HepG2 (cell line): ENCODE results near the gene MIGA2. TPM values are rescaled to one million over a fixed set of nuclear protein-coding genes. Genes with fewer than 3 reads are reported as not detected.
A peak's percentile ranks its signal among the peaks of the same experiment; 100 is the strongest.

ENCODE experiments used
- HHEX ChIP-seq: IDR thresholded peaks from 2 replicates; pipeline ENCODE4 v1.6.1; 2016; ENCODE audit warnings: control low read depth
- MED8 ChIP-seq: sonication (generic); formaldehyde crosslinking; IDR thresholded peaks from 2 replicates; pipeline ENCODE4 v1.8.1; 2023; ENCODE audit warnings: mild to moderate bottlenecking, missing genetic modification reagents; ENCODE audit not compliant: insufficient replicate concordance
- MIXL1 ChIP-seq: IDR thresholded peaks from 2 replicates; pipeline ENCODE4 v1.6.1; 2016
- MXI1 ChIP-seq: IDR thresholded peaks from 3 replicates; pipeline ENCODE4 v1.6.1; 2012; ENCODE audit warnings: low read depth, low read length, inconsistent platforms, borderline replicate concordance
- NPAS2 ChIP-seq: sonication (generic); formaldehyde crosslinking; IDR thresholded peaks from 2 replicates; pipeline ENCODE4 v1.8.0; 2022; ENCODE audit warnings: mild to moderate bottlenecking, missing genetic modification reagents, borderline replicate concordance
- SALL1 ChIP-seq: sonication (generic); formaldehyde crosslinking; IDR thresholded peaks from 2 replicates; pipeline ENCODE4 v1.8.0; 2022; ENCODE audit warnings: mild to moderate bottlenecking, missing genetic modification reagents
- ZNF235 ChIP-seq: sonication (generic); formaldehyde crosslinking; IDR thresholded peaks from 2 replicates; pipeline ENCODE4 v1.8.1; 2023; ENCODE audit warnings: mild to moderate bottlenecking, missing genetic modification reagents, borderline replicate concordance
- ZNF709 ChIP-seq: sonication (generic); formaldehyde crosslinking; IDR thresholded peaks from 2 replicates; pipeline ENCODE4 v1.5.0; 2020; ENCODE audit warnings: mild to moderate bottlenecking, missing genetic modification reagents
- ZNF777 ChIP-seq: sonication (generic); formaldehyde crosslinking; IDR thresholded peaks from 2 replicates; pipeline ENCODE4 v1.4.0; 2020; ENCODE audit warnings: missing genetic modification reagents
- ZSCAN20 ChIP-seq: sonication (generic); formaldehyde crosslinking; IDR thresholded peaks from 2 replicates; pipeline ENCODE4 v1.4.0; 2020; ENCODE audit warnings: missing genetic modification reagents, mild to moderate bottlenecking, borderline replicate concordance
- ZSCAN9 ChIP-seq: IDR thresholded peaks from 2 replicates; pipeline ENCODE4 v1.6.1; 2016; ENCODE audit warnings: borderline replicate concordance
- polyA plus RNA-seq, 8 experiments: library from polyadenylated mRNA; depleted of rRNA in 3 of 8; stranded (reverse) in 7 of 8; unstranded in 1 of 8; fragments of >200 nt; fragmentation: Illumina TruSeq in 4 of 8; extraction: Trizol in 4 of 8; gene quantifications; 2 replicates each; pipeline versions ENCODE4 v1.2.1 to v1.2.3, GENCODE V29; 2011 to 2016; ENCODE audit warnings: low read depth in 4 of 8, missing spikeins in 1 of 8, mixed read lengths in 1 of 8; ENCODE audit not compliant: insufficient read depth in 1 of 8
- total RNA-seq, 5 experiments: library from RNA; depleted of rRNA; stranded (reverse); fragments of >200 nt; fragmentation: Illumina TruSeq; extraction: Trizol; gene quantifications; 2 replicates each; pipeline ENCODE4 v1.2.3, GENCODE V29; 2016; ENCODE audit warnings: low read depth in 1 of 5
- TF ChIP-seq, protein P1 (sequence below): sonication (generic); formaldehyde crosslinking; IDR thresholded peaks from one replicate; pipeline ENCODE4 v1.5.1; 2020; ENCODE audit warnings: mild to moderate bottlenecking, missing genetic modification reagents; ENCODE audit errors: not compliant biosample characterization
- TF ChIP-seq, protein P2 (sequence below): sonication (generic); formaldehyde crosslinking; IDR thresholded peaks from 2 replicates; pipeline ENCODE4 v1.9.0; 2022; ENCODE audit warnings: low read depth, missing genetic modification reagents
- TF ChIP-seq, protein P3 (sequence below): sonication (generic); formaldehyde crosslinking; IDR thresholded peaks from 2 replicates; pipeline ENCODE4 v1.8.0; 2022; ENCODE audit warnings: low read depth, missing genetic modification reagents
- TF ChIP-seq, protein P4 (sequence below): sonication (generic); formaldehyde crosslinking; IDR thresholded peaks from 2 replicates; pipeline ENCODE4 v1.4.0; 2020; ENCODE audit warnings: missing genetic modification reagents, borderline replicate concordance

MIGA2 gene
- total and polyA plus RNA-seq, 2 of the 13 experiments (the other 11 are each of a cell fraction or from before 2014, with no cell fraction given), result 10.8 to 17.1 TPM

DNA sequence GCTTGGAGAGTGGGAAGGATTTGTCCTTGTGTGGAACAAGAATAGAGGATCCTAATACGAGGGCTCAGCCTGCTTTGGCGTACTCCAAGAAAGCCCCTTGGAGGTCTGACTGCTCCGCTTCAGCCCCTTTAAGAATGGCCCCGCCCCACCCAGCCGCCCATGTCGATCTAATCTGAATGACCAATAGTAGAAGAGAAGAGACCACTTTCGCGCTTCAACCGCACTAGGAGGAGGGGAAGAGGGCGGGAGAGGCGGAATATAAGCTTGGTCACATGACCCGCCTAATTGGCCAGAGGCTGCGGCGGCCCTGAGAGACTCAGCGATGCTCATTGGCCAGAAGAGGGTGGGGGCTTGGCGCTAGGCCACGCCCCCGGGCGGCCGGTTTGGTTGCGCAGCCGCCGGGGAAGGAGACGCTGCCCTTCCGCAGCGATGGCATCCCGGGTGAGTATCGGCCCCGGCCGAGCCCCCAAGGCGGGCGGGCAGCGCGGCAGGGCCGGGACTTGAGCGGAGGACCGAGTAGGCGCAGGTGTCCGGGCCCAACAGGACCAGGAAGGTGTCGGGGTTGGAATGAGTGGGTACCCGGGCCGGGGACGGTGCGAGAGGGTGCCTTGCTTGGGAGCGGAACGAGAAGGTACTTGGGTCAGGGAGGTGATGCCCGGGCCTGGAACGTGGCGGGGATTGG, at the start of gene MIGA2 (continued):
- TF ChIP-seq, protein P1, sequence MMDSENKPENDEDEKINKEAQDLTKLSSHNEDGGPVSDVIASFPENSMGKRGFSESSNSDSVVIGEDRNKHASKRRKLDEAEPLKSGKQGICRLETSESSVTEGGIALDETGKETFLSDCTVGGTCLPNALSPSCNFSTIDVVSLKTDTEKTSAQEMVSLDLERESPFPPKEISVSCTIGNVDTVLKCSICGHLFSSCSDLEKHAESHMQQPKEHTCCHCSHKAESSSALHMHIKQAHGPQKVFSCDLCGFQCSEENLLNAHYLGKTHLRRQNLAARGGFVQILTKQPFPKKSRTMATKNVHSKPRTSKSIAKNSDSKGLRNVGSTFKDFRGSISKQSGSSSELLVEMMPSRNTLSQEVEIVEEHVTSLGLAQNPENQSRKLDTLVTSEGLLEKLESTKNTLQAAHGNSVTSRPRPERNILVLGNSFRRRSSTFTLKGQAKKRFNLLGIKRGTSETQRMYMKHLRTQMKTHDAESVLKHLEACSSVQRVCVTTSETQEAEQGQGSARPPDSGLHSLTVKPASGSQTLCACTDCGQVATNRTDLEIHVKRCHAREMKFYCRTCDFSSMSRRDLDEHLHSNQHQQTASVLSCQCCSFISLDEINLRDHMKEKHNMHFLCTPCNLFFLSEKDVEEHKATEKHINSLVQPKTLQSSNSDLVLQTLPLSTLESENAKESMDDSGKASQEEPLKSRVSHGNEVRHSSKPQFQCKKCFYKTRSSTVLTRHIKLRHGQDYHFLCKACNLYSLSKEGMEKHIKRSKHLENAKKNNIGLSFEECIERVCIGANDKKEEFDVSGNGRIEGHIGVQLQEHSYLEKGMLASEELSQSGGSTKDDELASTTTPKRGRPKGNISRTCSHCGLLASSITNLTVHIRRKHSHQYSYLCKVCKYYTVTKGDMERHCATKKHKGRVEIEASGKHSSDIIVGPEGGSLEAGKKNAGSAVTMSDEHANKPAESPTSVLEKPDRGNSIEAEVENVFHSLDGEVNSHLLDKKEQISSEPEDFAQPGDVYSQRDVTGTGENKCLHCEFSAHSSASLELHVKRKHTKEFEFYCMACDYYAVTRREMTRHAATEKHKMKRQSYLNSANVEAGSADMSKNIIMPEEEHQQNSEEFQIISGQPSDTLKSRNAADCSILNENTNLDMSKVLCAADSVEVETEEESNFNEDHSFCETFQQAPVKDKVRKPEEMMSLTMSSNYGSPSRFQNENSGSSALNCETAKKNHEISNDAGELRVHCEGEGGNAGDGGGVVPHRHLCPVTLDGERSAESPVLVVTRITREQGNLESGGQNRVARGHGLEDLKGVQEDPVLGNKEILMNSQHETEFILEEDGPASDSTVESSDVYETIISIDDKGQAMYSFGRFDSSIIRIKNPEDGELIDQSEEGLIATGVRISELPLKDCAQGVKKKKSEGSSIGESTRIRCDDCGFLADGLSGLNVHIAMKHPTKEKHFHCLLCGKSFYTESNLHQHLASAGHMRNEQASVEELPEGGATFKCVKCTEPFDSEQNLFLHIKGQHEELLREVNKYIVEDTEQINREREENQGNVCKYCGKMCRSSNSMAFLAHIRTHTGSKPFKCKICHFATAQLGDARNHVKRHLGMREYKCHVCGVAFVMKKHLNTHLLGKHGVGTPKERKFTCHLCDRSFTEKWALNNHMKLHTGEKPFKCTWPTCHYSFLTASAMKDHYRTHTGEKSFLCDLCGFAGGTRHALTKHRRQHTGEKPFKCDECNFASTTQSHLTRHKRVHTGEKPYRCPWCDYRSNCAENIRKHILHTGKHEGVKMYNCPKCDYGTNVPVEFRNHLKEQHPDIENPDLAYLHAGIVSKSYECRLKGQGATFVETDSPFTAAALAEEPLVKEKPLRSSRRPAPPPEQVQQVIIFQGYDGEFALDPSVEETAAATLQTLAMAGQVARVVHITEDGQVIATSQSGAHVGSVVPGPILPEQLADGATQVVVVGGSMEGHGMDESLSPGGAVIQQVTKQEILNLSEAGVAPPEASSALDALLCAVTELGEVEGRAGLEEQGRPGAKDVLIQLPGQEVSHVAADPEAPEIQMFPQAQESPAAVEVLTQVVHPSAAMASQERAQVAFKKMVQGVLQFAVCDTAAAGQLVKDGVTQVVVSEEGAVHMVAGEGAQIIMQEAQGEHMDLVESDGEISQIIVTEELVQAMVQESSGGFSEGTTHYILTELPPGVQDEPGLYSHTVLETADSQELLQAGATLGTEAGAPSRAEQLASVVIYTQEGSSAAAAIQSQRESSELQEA (CRISPR knock-in tag), result peak; percentile 65
- TF ChIP-seq NPAS2, result no peak
- no peak for TF ChIP-seq ZSCAN9 (CRISPR knock-in tag)
- TF ChIP-seq SALL1, result peak; percentile 35; the same call in 1 of the 2 replicates
- TF ChIP-seq ZSCAN20 (CRISPR knock-in tag), result no peak
- TF ChIP-seq, protein P2, sequence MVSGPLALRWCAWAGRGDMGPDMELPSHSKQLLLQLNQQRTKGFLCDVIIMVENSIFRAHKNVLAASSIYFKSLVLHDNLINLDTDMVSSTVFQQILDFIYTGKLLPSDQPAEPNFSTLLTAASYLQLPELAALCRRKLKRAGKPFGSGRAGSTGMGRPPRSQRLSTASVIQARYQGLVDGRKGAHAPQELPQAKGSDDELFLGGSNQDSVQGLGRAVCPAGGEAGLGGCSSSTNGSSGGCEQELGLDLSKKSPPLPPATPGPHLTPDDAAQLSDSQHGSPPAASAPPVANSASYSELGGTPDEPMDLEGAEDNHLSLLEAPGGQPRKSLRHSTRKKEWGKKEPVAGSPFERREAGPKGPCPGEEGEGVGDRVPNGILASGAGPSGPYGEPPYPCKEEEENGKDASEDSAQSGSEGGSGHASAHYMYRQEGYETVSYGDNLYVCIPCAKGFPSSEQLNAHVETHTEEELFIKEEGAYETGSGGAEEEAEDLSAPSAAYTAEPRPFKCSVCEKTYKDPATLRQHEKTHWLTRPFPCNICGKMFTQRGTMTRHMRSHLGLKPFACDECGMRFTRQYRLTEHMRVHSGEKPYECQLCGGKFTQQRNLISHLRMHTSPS (CRISPR knock-in tag), result peak; percentile 37
- no peak for TF ChIP-seq HHEX (CRISPR knock-in tag)
- no peak for TF ChIP-seq ZNF709 (CRISPR knock-in tag)
- TF ChIP-seq, protein P3, sequence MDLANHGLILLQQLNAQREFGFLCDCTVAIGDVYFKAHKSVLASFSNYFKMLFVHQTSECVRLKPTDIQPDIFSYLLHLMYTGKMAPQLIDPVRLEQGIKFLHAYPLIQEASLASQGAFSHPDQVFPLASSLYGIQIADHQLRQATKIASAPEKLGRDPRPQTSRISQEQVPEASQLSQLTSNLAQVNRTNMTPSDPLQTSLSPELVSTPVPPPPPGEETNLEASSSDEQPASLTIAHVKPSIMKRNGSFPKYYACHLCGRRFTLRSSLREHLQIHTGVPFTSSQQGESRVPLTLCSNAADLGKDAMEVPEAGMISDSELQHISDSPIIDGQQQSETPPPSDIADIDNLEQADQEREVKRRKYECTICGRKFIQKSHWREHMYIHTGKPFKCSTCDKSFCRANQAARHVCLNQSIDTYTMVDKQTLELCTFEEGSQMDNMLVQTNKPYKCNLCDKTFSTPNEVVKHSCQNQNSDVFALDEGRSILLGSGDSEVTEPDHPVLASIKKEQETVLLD (CRISPR knock-in tag), result peak; percentile 48; the same call in 1 of the 2 replicates
- peak; percentile 45; the same call in 1 of the 2 replicates for TF ChIP-seq ZNF235 (CRISPR knock-in tag)
- peak; percentile 80; the same call in 1 of the 2 replicates for TF ChIP-seq MIXL1 (CRISPR knock-in tag)
- no peak for TF ChIP-seq MED8 (CRISPR knock-in tag)
- TF ChIP-seq, protein P4, sequence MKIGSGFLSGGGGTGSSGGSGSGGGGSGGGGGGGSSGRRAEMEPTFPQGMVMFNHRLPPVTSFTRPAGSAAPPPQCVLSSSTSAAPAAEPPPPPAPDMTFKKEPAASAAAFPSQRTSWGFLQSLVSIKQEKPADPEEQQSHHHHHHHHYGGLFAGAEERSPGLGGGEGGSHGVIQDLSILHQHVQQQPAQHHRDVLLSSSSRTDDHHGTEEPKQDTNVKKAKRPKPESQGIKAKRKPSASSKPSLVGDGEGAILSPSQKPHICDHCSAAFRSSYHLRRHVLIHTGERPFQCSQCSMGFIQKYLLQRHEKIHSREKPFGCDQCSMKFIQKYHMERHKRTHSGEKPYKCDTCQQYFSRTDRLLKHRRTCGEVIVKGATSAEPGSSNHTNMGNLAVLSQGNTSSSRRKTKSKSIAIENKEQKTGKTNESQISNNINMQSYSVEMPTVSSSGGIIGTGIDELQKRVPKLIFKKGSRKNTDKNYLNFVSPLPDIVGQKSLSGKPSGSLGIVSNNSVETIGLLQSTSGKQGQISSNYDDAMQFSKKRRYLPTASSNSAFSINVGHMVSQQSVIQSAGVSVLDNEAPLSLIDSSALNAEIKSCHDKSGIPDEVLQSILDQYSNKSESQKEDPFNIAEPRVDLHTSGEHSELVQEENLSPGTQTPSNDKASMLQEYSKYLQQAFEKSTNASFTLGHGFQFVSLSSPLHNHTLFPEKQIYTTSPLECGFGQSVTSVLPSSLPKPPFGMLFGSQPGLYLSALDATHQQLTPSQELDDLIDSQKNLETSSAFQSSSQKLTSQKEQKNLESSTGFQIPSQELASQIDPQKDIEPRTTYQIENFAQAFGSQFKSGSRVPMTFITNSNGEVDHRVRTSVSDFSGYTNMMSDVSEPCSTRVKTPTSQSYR, result peak; percentile 36; the same call in 1 of the 2 replicates
- TF ChIP-seq MXI1, result peak; percentile 66; the same call in 1 of the 3 replicates
- TF ChIP-seq ZNF777 (CRISPR knock-in tag), result no peak
